K562 (cell line): Measurements from ENCODE around the gene PTK6. TPM values are rescaled to one million over a fixed set of nuclear protein-coding genes. Genes with fewer than 3 reads are reported as not detected.

Source experiments
- EWSR1 ChIP-seq: fragments of 450-650 bp; IDR thresholded peaks from 2 replicates; pipeline ENCODE4 v1.6.1; 2018; ENCODE audit warnings: borderline replicate concordance, mild to moderate bottlenecking, low read depth, moderate library complexity; ENCODE audit not compliant: partially characterized antibody
- HDAC8 ChIP-seq: fragments of 450-650 bp; IDR thresholded peaks from 2 replicates; pipeline ENCODE4 v1.6.1; 2016; ENCODE audit warnings: mild to moderate bottlenecking, missing genetic modification characterization, moderate library complexity, missing compliant biosample characterization
- MAFF ChIP-seq: IDR thresholded peaks from 2 replicates; pipeline ENCODE4 v1.6.1; 2012; ENCODE audit warnings: low read length, improper control_type of control experiment
- NCOA4 ChIP-seq: fragments of 450-650 bp; IDR thresholded peaks from 2 replicates; pipeline ENCODE4 v1.6.1; 2018; ENCODE audit warnings: mild to moderate bottlenecking; ENCODE audit not compliant: partially characterized antibody
- NR2C1 ChIP-seq, 2 experiments: fragments of 450-650 bp; IDR thresholded peaks; 2 replicates each; pipeline ENCODE4 v1.6.1; 2017; ENCODE audit warnings: mild to moderate bottlenecking in 2 of 2, antibody characterized with exemption in 1 of 2, inconsistent platforms in 1 of 2, missing compliant biosample characterization in 1 of 2, missing genetic modification characterization in 1 of 2
- PHF20 ChIP-seq: fragments of 450-650 bp; IDR thresholded peaks from 2 replicates; pipeline ENCODE4 v1.6.1; 2018; ENCODE audit not compliant: partially characterized antibody
- PRPF4 ChIP-seq: fragments of 200-400 bp; formaldehyde crosslinking; IDR thresholded peaks from one replicate; pipeline ENCODE4 v1.6.1; 2017; ENCODE audit warnings: low read length, low read depth, mild to moderate bottlenecking; ENCODE audit not compliant: insufficient read depth, poor library complexity, severe bottlenecking
- TAL1 ChIP-seq: fragments of 450-650 bp; IDR thresholded peaks from 2 replicates; pipeline ENCODE4 v1.6.1; 2016; ENCODE audit warnings: mild to moderate bottlenecking
- TCF3 ChIP-seq: sonication (generic); formaldehyde crosslinking; IDR thresholded peaks from 2 replicates; pipeline ENCODE4 v1.4.0; 2020; ENCODE audit warnings: mild to moderate bottlenecking, missing genetic modification reagents
- XRCC3 ChIP-seq: fragments of 450-650 bp; IDR thresholded peaks from 2 replicates; pipeline ENCODE4 v1.6.1; 2017; ENCODE audit warnings: mild to moderate bottlenecking, moderate library complexity
- polyA plus RNA-seq, 8 experiments: library from polyadenylated mRNA; depleted of rRNA in 4 of 8; stranded (reverse) in 5 of 8; unstranded in 3 of 8; fragments of >200 nt; fragmentation: Nextera tagmentation in 2 of 8; fragmentation: Illumina TruSeq in 1 of 8; extraction: Ambion mirVana in 2 of 8; extraction: Trizol in 1 of 8; gene quantifications; 2 replicates each; pipeline versions ENCODE4 v1.2.1 to v1.2.3, GENCODE V29; 2011 to 2014; ENCODE audit warnings: inconsistent platforms in 1 of 8, missing spikeins in 1 of 8
- total RNA-seq, 7 experiments: library from RNA; depleted of rRNA in 6 of 7; stranded (reverse); fragments of >200 nt in 6 of 7; fragmentation: Illumina TruSeq in 2 of 7; extraction: Trizol in 2 of 7; gene quantifications; 2 replicates each; pipeline versions ENCODE4 v1.2.1 to v1.2.3, GENCODE V29; 2011 to 2021; ENCODE audit warnings: low replicate concordance in 1 of 7
- TF ChIP-seq, protein P1 (sequence below): fragments of 450-650 bp; conservative IDR thresholded peaks from 2 replicates; pipeline ENCODE4 v1.6.1; 2016; ENCODE audit warnings: missing genetic modification characterization, low read depth, mild to moderate bottlenecking, control low read depth, missing compliant biosample characterization
- TF ChIP-seq, protein P2 (sequence below): sonication (generic); formaldehyde crosslinking; IDR thresholded peaks from 2 replicates; pipeline ENCODE4 v1.8.0; 2023; ENCODE audit warnings: missing genetic modification reagents, mild to moderate bottlenecking, borderline replicate concordance
- TF ChIP-seq, protein P3 (sequence below): sonication (generic); formaldehyde crosslinking; IDR thresholded peaks from 2 replicates; pipeline ENCODE4 v1.8.0; 2023; ENCODE audit warnings: mild to moderate bottlenecking, missing genetic modification reagents
- TF ChIP-seq, protein P4 (sequence below): fragments of 450-650 bp; formaldehyde crosslinking; IDR thresholded peaks from 2 replicates; pipeline ENCODE4 v1.4.0; 2020; ENCODE audit warnings: mild to moderate bottlenecking, moderate library complexity
- TF ChIP-seq, protein P5 (sequence below), 3 experiments: fragments of 200-800 bp in 1 of 3; sonication (Bioruptor generic) in 1 of 3; sonication (generic) in 1 of 3; formaldehyde crosslinking in 1 of 3; IDR thresholded peaks; 2 replicates each; pipeline versions ENCODE4 v1.6.1 to v1.8.0; 2016 to 2022; ENCODE audit warnings: mild to moderate bottlenecking in 2 of 3, missing compliant biosample characterization in 2 of 3, missing genetic modification characterization in 2 of 3, missing genetic modification reagents in 1 of 3

The PTK6 gene
- total and polyA plus RNA-seq, 9 of the 15 experiments (the other 6 are each of a cell fraction or from before 2014, with no cell fraction given), result 0.07 TPM; not detected in 8

DNA sequence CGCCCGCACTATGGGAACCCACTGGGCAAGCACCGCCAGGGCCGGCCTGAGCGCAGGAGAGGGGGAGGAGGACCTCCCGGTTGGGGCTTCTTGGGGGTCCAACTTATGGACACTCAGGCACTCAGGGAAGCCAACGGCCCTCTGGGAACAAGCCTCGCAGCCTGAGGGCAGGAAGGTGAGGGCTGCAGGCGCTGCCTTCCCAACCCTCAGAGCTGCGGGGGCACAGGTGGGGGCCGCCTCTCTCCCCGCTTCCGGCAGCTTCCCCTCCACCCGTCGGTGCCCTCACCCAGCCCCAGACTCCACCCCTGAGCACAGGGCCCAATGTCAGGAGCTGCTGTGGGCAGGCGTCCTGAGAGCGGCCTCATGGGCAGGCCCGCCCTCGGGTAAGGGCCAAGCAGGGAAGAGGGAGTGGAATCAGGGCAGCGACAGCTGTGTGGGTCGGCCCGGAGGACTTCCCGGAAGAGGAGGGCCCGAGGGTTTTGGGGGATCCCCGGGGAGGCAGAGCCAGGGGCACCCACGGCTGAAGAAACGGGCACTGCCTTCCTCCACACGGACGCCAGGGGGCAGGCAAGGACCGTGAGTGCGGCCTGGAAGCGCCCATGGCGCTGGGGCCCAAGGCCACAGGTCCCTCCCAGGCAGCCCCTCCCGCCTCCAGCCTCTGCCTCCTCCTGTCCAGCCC is 488 bp upstream of the PTK6 start (continued):
- TF ChIP-seq, protein P1, sequence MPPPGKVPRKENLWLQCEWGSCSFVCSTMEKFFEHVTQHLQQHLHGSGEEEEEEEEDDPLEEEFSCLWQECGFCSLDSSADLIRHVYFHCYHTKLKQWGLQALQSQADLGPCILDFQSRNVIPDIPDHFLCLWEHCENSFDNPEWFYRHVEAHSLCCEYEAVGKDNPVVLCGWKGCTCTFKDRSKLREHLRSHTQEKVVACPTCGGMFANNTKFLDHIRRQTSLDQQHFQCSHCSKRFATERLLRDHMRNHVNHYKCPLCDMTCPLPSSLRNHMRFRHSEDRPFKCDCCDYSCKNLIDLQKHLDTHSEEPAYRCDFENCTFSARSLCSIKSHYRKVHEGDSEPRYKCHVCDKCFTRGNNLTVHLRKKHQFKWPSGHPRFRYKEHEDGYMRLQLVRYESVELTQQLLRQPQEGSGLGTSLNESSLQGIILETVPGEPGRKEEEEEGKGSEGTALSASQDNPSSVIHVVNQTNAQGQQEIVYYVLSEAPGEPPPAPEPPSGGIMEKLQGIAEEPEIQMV, result no peak
- TF ChIP-seq, protein P2, sequence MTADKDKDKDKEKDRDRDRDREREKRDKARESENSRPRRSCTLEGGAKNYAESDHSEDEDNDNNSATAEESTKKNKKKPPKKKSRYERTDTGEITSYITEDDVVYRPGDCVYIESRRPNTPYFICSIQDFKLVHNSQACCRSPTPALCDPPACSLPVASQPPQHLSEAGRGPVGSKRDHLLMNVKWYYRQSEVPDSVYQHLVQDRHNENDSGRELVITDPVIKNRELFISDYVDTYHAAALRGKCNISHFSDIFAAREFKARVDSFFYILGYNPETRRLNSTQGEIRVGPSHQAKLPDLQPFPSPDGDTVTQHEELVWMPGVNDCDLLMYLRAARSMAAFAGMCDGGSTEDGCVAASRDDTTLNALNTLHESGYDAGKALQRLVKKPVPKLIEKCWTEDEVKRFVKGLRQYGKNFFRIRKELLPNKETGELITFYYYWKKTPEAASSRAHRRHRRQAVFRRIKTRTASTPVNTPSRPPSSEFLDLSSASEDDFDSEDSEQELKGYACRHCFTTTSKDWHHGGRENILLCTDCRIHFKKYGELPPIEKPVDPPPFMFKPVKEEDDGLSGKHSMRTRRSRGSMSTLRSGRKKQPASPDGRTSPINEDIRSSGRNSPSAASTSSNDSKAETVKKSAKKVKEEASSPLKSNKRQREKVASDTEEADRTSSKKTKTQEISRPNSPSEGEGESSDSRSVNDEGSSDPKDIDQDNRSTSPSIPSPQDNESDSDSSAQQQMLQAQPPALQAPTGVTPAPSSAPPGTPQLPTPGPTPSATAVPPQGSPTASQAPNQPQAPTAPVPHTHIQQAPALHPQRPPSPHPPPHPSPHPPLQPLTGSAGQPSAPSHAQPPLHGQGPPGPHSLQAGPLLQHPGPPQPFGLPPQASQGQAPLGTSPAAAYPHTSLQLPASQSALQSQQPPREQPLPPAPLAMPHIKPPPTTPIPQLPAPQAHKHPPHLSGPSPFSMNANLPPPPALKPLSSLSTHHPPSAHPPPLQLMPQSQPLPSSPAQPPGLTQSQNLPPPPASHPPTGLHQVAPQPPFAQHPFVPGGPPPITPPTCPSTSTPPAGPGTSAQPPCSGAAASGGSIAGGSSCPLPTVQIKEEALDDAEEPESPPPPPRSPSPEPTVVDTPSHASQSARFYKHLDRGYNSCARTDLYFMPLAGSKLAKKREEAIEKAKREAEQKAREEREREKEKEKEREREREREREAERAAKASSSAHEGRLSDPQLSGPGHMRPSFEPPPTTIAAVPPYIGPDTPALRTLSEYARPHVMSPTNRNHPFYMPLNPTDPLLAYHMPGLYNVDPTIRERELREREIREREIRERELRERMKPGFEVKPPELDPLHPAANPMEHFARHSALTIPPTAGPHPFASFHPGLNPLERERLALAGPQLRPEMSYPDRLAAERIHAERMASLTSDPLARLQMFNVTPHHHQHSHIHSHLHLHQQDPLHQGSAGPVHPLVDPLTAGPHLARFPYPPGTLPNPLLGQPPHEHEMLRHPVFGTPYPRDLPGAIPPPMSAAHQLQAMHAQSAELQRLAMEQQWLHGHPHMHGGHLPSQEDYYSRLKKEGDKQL, result no peak
- TF ChIP-seq XRCC3 (no peak), EWSR1 (no peak), HDAC8 (tag) (no peak), TCF3 (CRISPR knock-in tag) (no peak), PRPF4 (no peak), NR2C1 (IDR thresholded peaks at IDR 0.05) (no peak), NR2C1 (tag; IDR thresholded peaks at IDR 0.05) (no peak), TAL1 (no peak), PHF20 (no peak), NCOA4 (no peak), MAFF (no peak)
- TF ChIP-seq, protein P3, sequence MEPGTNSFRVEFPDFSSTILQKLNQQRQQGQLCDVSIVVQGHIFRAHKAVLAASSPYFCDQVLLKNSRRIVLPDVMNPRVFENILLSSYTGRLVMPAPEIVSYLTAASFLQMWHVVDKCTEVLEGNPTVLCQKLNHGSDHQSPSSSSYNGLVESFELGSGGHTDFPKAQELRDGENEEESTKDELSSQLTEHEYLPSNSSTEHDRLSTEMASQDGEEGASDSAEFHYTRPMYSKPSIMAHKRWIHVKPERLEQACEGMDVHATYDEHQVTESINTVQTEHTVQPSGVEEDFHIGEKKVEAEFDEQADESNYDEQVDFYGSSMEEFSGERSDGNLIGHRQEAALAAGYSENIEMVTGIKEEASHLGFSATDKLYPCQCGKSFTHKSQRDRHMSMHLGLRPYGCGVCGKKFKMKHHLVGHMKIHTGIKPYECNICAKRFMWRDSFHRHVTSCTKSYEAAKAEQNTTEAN, result no peak
- TF ChIP-seq, protein P4, sequence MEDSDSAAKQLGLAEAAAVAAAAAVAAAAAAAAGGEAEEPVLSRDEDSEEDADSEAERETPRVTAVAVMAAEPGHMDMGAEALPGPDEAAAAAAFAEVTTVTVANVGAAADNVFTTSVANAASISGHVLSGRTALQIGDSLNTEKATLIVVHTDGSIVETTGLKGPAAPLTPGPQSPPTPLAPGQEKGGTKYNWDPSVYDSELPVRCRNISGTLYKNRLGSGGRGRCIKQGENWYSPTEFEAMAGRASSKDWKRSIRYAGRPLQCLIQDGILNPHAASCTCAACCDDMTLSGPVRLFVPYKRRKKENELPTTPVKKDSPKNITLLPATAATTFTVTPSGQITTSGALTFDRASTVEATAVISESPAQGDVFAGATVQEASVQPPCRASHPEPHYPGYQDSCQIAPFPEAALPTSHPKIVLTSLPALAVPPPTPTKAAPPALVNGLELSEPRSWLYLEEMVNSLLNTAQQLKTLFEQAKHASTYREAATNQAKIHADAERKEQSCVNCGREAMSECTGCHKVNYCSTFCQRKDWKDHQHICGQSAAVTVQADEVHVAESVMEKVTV (CRISPR knock-in tag), result peak; percentile 87
- TF ChIP-seq, protein P5, sequence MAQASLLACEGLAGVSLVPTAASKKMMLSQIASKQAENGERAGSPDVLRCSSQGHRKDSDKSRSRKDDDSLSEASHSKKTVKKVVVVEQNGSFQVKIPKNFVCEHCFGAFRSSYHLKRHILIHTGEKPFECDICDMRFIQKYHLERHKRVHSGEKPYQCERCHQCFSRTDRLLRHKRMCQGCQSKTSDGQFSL (CRISPR knock-in tag; IDR thresholded peaks at IDR 0.05), result peak; percentile 53; the same call in 1 of the 2 replicates
- TF ChIP-seq, protein P5 (tag; IDR thresholded peaks at IDR 0.05), result no peak
